ENCODE measurements around the gene KCNB1. TPM values are rescaled to one million over a fixed set of nuclear protein-coding genes. Genes with fewer than 3 reads are reported as not detected.

The KCNB1 gene
- total RNA-seq, 1 experiment from 2014 or later, result 0.09 TPM

GRCh38 chr20:49396230-49396629 lies 86.2 kb downstream of the KCNB1 start:
- Histone ChIP-seq H3K27me3 (replicated peaks; ENCODE audit: control insufficient read depth, insufficient read depth, low read length) (peaks cover 3% of the 10 kb centered on the region; the same call in 1 of the 2 replicates), H3K36me3 (ENCODE audit: control insufficient read depth, insufficient read depth, low read length) (no peaks in the 10 kb centered on the region), H3K4me3 (ENCODE audit: low read depth, low read length) (no peak overlapping the region), H3K4me1 (0 out of 2 replicates have a peak, but pooled peaks cover 4% of the 10 kb centered on the region), H3K9me3 (no peaks in the 10 kb centered on the region)
- no peak for DNase-seq
- H3K27me3 Mint-ChIP-seq (ENCODE audit: insufficient read depth, unreplicated experiment), result peaks cover 15% of the 10 kb centered on the region
- no peak overlapping the region for H3K4me3 Mint-ChIP-seq (ENCODE audit: unreplicated experiment)
- H3K4me1 Mint-ChIP-seq (ENCODE audit: low read depth, unreplicated experiment), result no peaks in the 10 kb centered on the region
- POLR2A ChIA-PET, result no interaction called here
- intact Hi-C loops (cut with micrococcal nuclease; ENCODE audit: unreplicated experiment), result no loop called here
- no peak overlapping the region for H3K27ac Mint-ChIP-seq (ENCODE audit: unreplicated experiment)
- CTCF ChIA-PET, result interaction anchor here (0.8 to 1.2 kb wide), 2 partner anchors 12 to 88 kb away, joined by 3 read pairs; no protein-coding TSS in a partner anchor
- TF ChIP-seq CTCF (IDR thresholded peaks at IDR 0.05; ENCODE audit: insufficient read depth in 1 of 2, low read depth in 1 of 2, low read length in 1 of 2, severe bottlenecking in 1 of 2, unreplicated experiment in 1 of 2), result peak in 1 of 2 experiments; percentile 33
- peaks cover 7% of the 10 kb centered on the region for H3K9me3 Mint-ChIP-seq (ENCODE audit: unreplicated experiment)
- no peaks in the 10 kb centered on the region for H3K36me3 Mint-ChIP-seq (ENCODE audit: insufficient read depth, unreplicated experiment)
- no TSS peak for BruUV-seq (replicated peaks)

GRCh38 chr20:49395659-49396058 lies 86.8 kb downstream of the KCNB1 start:
- H3K36me3 Mint-ChIP-seq (ENCODE audit: insufficient read depth, unreplicated experiment), result no peaks in the 10 kb centered on the region
- TF ChIP-seq CTCF (IDR thresholded peaks at IDR 0.05; ENCODE audit: insufficient read depth in 1 of 2, low read depth in 1 of 2, low read length in 1 of 2, severe bottlenecking in 1 of 2, unreplicated experiment in 1 of 2), result no peak
- no peaks in the 10 kb centered on the region for H3K4me1 Mint-ChIP-seq (ENCODE audit: low read depth, unreplicated experiment)
- peaks cover 7% of the 10 kb centered on the region for H3K9me3 Mint-ChIP-seq (ENCODE audit: unreplicated experiment)
- H3K36me3 ChIP-seq (ENCODE audit: control insufficient read depth, insufficient read depth, low read length), result no peaks in the 10 kb centered on the region
- CTCF ChIA-PET, result interaction anchor here (0.6 to 0.8 kb wide), 2 partner anchors 12 to 221 kb away, joined by 3 to 5 read pairs; no protein-coding TSS in a partner anchor
- intact Hi-C loops (cut with micrococcal nuclease; ENCODE audit: unreplicated experiment), result no loop called here
- H3K9me3 ChIP-seq, result no peaks in the 10 kb centered on the region
- no peak overlapping the region for H3K4me3 ChIP-seq (ENCODE audit: low read depth, low read length)
- 0 out of 2 replicates have a peak, but pooled peaks cover 4% of the 10 kb centered on the region for H3K4me1 ChIP-seq
- peaks cover 15% of the 10 kb centered on the region for H3K27me3 Mint-ChIP-seq (ENCODE audit: insufficient read depth, unreplicated experiment)
- no peak overlapping the region for H3K4me3 Mint-ChIP-seq (ENCODE audit: unreplicated experiment)
- peaks cover 3% of the 10 kb centered on the region; the same call in 1 of the 2 replicates for H3K27me3 ChIP-seq (replicated peaks; ENCODE audit: control insufficient read depth, insufficient read depth, low read length)
- no TSS peak for BruUV-seq (replicated peaks)
- no peak overlapping the region for H3K27ac Mint-ChIP-seq (ENCODE audit: unreplicated experiment)
- DNase-seq, result no peak
- POLR2A ChIA-PET, result no interaction called here

GRCh38 chr20:49395183-49395582 lies 87.3 kb downstream of the KCNB1 start:
- ChIA-PET CTCF (interaction anchor here (0.6 to 1.2 kb wide), 2 partner anchors 10 to 221 kb away, joined by 3 to 5 read pairs; no protein-coding TSS in a partner anchor), POLR2A (no interaction called here)
- intact Hi-C loops (cut with micrococcal nuclease; ENCODE audit: unreplicated experiment), result no loop called here
- Histone ChIP-seq H3K9me3 (no peaks in the 10 kb centered on the region), H3K4me1 (0 out of 2 replicates have a peak, but pooled peaks cover 4% of the 10 kb centered on the region), H3K4me3 (ENCODE audit: low read depth, low read length) (no peak overlapping the region), H3K36me3 (ENCODE audit: control insufficient read depth, insufficient read depth, low read length) (no peaks in the 10 kb centered on the region), H3K27me3 (replicated peaks; ENCODE audit: control insufficient read depth, insufficient read depth, low read length) (peaks cover 3% of the 10 kb centered on the region; the same call in 1 of the 2 replicates)
- Mint-ChIP-seq H3K27ac (ENCODE audit: unreplicated experiment) (no peak overlapping the region), H3K4me1 (ENCODE audit: low read depth, unreplicated experiment) (no peaks in the 10 kb centered on the region), H3K36me3 (ENCODE audit: insufficient read depth, unreplicated experiment) (no peaks in the 10 kb centered on the region), H3K4me3 (ENCODE audit: unreplicated experiment) (no peak overlapping the region), H3K9me3 (ENCODE audit: unreplicated experiment) (peaks cover 7% of the 10 kb centered on the region), H3K27me3 (ENCODE audit: insufficient read depth, unreplicated experiment) (peaks cover 15% of the 10 kb centered on the region)
- no peak for TF ChIP-seq CTCF (IDR thresholded peaks at IDR 0.05; ENCODE audit: insufficient read depth in 1 of 2, low read depth in 1 of 2, low read length in 1 of 2, severe bottlenecking in 1 of 2, unreplicated experiment in 1 of 2)
- DNase-seq, result no peak
- BruUV-seq (replicated peaks), result no TSS peak

Measured in Caco-2 (cell line).